PC-9 (cell line): Measurements from ENCODE around the gene P4HA2. TPM values are rescaled to one million over a fixed set of nuclear protein-coding genes. Genes with fewer than 3 reads are reported as not detected.

ENCODE experiments used
- BruUV-seq: library from RNA; stranded (reverse); fragments of 400-500 nt; replicated peaks from 2 replicates; lab custom pipeline; 2021; lab: Mats Ljungman, UMichigan
- CTCF ChIA-PET: fragments of 300-600 bp; sonication (Branson Sonifier 250); formaldehyde crosslinking; loops from one replicate; lab custom pipeline; 2022; ENCODE audit warnings: antibody characterized with exemption; lab: Charles Lee
- POLR2A ChIA-PET: fragments of 300-600 bp; sonication (Branson Sonifier 250); formaldehyde crosslinking; loops from one replicate; lab custom pipeline; 2022; ENCODE audit warnings: antibody characterized with exemption; ENCODE audit not compliant: unreplicated experiment; lab: Charles Lee
- DNase-seq, 2 experiments: peaks; one replicate each; pipeline versions ENCODE4 v3.0.0 to v3.0.0-alpha.2; 2015 to 2022; ENCODE audit warnings: mixed read lengths in 1 of 2
- H2AFZ ChIP-seq: fragments of 200-600 bp; sonication (generic); 2 replicates; pipeline ENCODE4 v1.8.1; 2017; ENCODE audit warnings: antibody characterized with exemption
- H3F3A ChIP-seq: fragments of 200-600 bp; sonication (generic); 2 replicates; pipeline ENCODE4 v1.8.1; 2017; ENCODE audit warnings: antibody characterized with exemption, mild to moderate bottlenecking, low read depth; ENCODE audit not compliant: insufficient read depth
- H3K27ac ChIP-seq: fragments of 200-600 bp; sonication (generic); 2 replicates; pipeline ENCODE4 v1.6.1; 2016; ENCODE audit warnings: mixed run types
- H3K27me3 ChIP-seq: fragments of 200-600 bp; sonication (generic); 2 replicates; pipeline ENCODE4 v1.6.1; 2016; ENCODE audit warnings: low read depth, mixed run types; ENCODE audit not compliant: insufficient read depth
- H3K36me3 ChIP-seq: fragments of 200-600 bp; sonication (generic); 2 replicates; pipeline ENCODE4 v1.6.1; 2016; ENCODE audit warnings: low read depth, mixed run types
- H3K4me1 ChIP-seq: fragments of 200-600 bp; sonication (generic); replicated peaks from 2 replicates; pipeline ENCODE4 v1.6.1; 2016; ENCODE audit warnings: mixed run types; ENCODE audit not compliant: insufficient read depth
- H3K4me2 ChIP-seq: fragments of 200-600 bp; sonication (generic); 2 replicates; pipeline ENCODE4 v1.6.1; 2017; ENCODE audit warnings: mixed run types
- H3K4me3 ChIP-seq: fragments of 200-600 bp; sonication (generic); 2 replicates; pipeline ENCODE4 v1.6.1; 2016; ENCODE audit warnings: mixed run types
- H3K79me2 ChIP-seq: fragments of 200-600 bp; sonication (generic); 2 replicates; pipeline ENCODE4 v1.6.1; 2017; ENCODE audit warnings: low read depth, mixed run types
- H3K9me2 ChIP-seq: fragments of 200-600 bp; sonication (generic); 2 replicates; pipeline ENCODE4 v1.8.1; 2017; ENCODE audit warnings: mild to moderate bottlenecking; ENCODE audit not compliant: insufficient read depth
- H3K9me3 ChIP-seq: fragments of 200-600 bp; sonication (generic); 2 replicates; pipeline ENCODE4 v1.8.1; 2016; ENCODE audit warnings: low read depth; ENCODE audit not compliant: insufficient read depth
- H4K20me1 ChIP-seq: fragments of 200-600 bp; sonication (generic); 2 replicates; pipeline ENCODE4 v1.8.1; 2017; ENCODE audit not compliant: insufficient read depth
- EZH2 ChIP-seq: fragments of 200-600 bp; sonication (generic); IDR thresholded peaks from 2 replicates; pipeline ENCODE4 v1.8.0; 2017; ENCODE audit warnings: antibody characterized with exemption, low read depth
- intact Hi-C: fragments of 100-400 bp; cut with micrococcal nuclease; formaldehyde crosslinking; loops from one replicate; pipeline ENCODE4 v1.10.0; 2022; ENCODE audit not compliant: unreplicated experiment
- total RNA-seq: library from RNA; stranded (reverse); gene quantifications from 2 replicates; pipeline ENCODE4 v1.2.3, GENCODE V29; 2021
- TF ChIP-seq, protein P1 (sequence below): fragments of 200-600 bp; sonication (generic); conservative IDR thresholded peaks from 2 replicates; pipeline ENCODE4 v1.6.1; 2017; ENCODE audit warnings: mixed run types, antibody characterized with exemption, mild to moderate bottlenecking, moderate library complexity

P4HA2 gene
- total RNA-seq, 1 experiment from 2014 or later, result 21.7 TPM

DNA sequence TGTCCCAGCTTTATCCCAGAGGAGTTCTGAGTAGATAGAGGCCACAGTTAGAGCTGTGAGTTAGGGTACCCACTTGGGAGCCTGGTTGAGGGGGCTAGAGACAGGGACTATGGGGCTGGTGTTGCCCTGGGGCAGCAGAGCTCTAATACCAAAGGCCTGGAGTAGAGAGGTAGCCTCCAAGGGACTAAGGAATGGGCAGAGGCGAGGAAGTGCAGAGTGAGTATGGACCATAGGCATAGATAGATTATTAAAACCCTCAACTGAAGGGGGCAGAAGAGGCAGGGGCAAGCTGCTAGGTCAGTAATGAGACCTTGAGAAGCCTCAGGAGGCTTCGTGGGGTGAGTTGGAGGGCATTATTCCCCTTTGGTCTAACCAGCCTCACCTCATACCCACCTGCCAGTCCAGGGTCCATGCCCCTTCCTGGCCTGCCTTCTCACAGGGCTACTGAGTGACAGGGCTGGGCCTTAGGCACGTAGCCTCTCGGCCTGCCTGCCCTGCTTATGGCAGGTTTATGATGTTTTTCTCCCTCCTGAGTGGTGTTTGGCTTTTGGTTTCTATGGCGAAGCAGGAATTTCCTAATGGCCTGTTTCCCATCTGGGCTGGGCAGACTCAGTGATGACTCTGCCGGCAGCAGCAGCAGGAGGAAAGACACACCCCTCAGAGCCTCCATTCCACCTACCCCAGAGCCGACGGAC lies 37.8 kb upstream of the P4HA2 start:
- H3K4me1 ChIP-seq, result peaks cover 47% of the 10 kb centered on the region
- POLR2A ChIA-PET, result interaction anchor here (0.5 kb wide), 1 partner anchor 467 kb away, joined by 3 read pairs; no protein-coding TSS in a partner anchor
- H3K27ac ChIP-seq, result peak overlapping the region; percentile 58
- H2AFZ ChIP-seq, result 0 out of 2 replicates have a peak overlapping the region, but pooled peaks have one; percentile 19
- no peaks in the 10 kb centered on the region for H3K9me2 ChIP-seq
- no peaks in the 10 kb centered on the region for H3K27me3 ChIP-seq
- no peaks in the 10 kb centered on the region for H4K20me1 ChIP-seq
- DNase-seq, result peak; percentile 87 to 91
- H3K4me2 ChIP-seq, result peak overlapping the region; percentile 59
- CTCF ChIA-PET, result interaction anchor here (0.6 kb wide), 1 partner anchor 28 kb away, joined by 5 read pairs; no protein-coding TSS in a partner anchor
- no peak for TF ChIP-seq EZH2
- TF ChIP-seq, protein P1, sequence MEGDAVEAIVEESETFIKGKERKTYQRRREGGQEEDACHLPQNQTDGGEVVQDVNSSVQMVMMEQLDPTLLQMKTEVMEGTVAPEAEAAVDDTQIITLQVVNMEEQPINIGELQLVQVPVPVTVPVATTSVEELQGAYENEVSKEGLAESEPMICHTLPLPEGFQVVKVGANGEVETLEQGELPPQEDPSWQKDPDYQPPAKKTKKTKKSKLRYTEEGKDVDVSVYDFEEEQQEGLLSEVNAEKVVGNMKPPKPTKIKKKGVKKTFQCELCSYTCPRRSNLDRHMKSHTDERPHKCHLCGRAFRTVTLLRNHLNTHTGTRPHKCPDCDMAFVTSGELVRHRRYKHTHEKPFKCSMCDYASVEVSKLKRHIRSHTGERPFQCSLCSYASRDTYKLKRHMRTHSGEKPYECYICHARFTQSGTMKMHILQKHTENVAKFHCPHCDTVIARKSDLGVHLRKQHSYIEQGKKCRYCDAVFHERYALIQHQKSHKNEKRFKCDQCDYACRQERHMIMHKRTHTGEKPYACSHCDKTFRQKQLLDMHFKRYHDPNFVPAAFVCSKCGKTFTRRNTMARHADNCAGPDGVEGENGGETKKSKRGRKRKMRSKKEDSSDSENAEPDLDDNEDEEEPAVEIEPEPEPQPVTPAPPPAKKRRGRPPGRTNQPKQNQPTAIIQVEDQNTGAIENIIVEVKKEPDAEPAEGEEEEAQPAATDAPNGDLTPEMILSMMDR, result no peak; the same call in 1 of the 2 replicates
- no TSS peak for BruUV-seq
- peaks cover 9% of the 10 kb centered on the region; the same call in 1 of the 2 replicates for H3F3A ChIP-seq
- intact Hi-C loops, result loop anchor here (1.0 to 5.0 kb wide), 4 partner anchors 27 to 232 kb away; no protein-coding TSS in a partner anchor
- H3K4me3 ChIP-seq, result no peak overlapping the region
- H3K79me2 ChIP-seq, result no peaks in the 10 kb centered on the region
- H3K36me3 ChIP-seq, result no peaks in the 10 kb centered on the region
- H3K9me3 ChIP-seq, result no peaks in the 10 kb centered on the region

DNA sequence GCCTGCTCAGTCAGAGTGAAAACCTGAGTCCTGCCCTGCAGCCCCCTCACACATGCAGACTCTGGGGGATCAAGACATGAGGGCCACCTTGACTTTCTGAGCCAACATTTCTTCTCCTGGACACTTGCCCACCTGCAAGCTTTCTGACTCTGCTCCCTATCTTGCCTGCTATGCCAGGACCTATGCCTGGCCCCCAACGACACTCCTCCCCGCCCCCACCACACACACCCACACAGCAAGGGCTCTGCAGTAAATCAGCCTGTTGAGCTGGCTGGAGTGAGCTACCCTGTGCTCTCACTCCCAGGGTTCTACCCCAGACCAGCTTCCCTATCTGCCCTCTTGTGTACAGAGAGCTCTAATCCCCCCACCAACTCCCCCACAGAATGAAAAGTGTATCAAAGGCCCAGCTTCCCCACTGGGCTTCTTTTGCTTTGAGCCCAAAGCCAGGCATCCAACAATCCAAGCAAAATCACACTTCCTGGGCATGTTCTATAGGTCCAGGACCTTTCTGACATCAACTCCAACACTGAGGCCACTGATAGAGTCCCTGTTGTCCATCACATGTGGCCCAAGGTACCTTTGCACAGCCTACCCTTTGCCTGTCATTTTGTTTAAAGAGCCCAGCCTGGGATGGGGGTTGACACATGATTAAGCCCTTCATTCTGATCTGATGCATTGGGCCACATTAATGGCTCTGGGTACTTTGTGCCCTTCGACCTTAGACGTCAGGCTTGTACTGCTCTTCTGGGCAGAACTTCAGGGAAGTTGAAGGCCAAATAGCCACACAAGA lies 37.1 kb upstream of the P4HA2 start:
- H4K20me1 ChIP-seq, result no peaks in the 10 kb centered on the region
- H2AFZ ChIP-seq, result no peak overlapping the region
- H3K9me2 ChIP-seq, result no peaks in the 10 kb centered on the region
- peak overlapping the region; percentile 59 for H3K4me2 ChIP-seq
- H3K79me2 ChIP-seq, result no peaks in the 10 kb centered on the region
- no peaks in the 10 kb centered on the region for H3K27me3 ChIP-seq
- BruUV-seq, result no TSS peak
- H3K4me1 ChIP-seq, result peaks cover 55% of the 10 kb centered on the region
- H3K36me3 ChIP-seq, result no peaks in the 10 kb centered on the region
- ChIA-PET CTCF (interaction anchor here (0.6 kb wide), 3 partner anchors 27 to 262 kb away, joined by 6 to 15 read pairs (median 7); no protein-coding TSS in a partner anchor), POLR2A (interaction anchor here (0.5 kb wide), 1 partner anchor 468 kb away, joined by 3 read pairs; no protein-coding TSS in a partner anchor)
- TF ChIP-seq EZH2, result no peak
- TF ChIP-seq, protein P1, result no peak
- no peak overlapping the region for H3K4me3 ChIP-seq
- H3K27ac ChIP-seq, result peak overlapping the region; percentile 43
- intact Hi-C loops, result loop anchor here (1.0 to 5.0 kb wide), 3 partner anchors 101 to 233 kb away; no protein-coding TSS in a partner anchor
- H3K9me3 ChIP-seq, result no peaks in the 10 kb centered on the region
- peaks cover 9% of the 10 kb centered on the region; the same call in 1 of the 2 replicates for H3F3A ChIP-seq
- no peak for DNase-seq
